K562 (cell line): ENCODE measurements around the gene IL1RN. TPM values are rescaled to one million over a fixed set of nuclear protein-coding genes. Genes with fewer than 3 reads are reported as not detected.

ENCODE experiments used
- BCOR ChIP-seq: fragments of 450-650 bp; IDR thresholded peaks from 2 replicates; pipeline ENCODE4 v1.6.1; 2016
- BHLHE40 ChIP-seq: IDR thresholded peaks from 2 replicates; pipeline ENCODE4 v1.6.1; 2011; ENCODE audit warnings: low read length, improper control_type of control experiment
- EHMT2 ChIP-seq: fragments of 450-650 bp; IDR thresholded peaks from 2 replicates; pipeline ENCODE4 v1.6.1; 2018; ENCODE audit warnings: antibody characterized with exemption
- FOSL1 ChIP-seq: fragments of 200-800 bp; sonication (Bioruptor generic); conservative IDR thresholded peaks from 2 replicates; pipeline ENCODE4 v1.6.1; 2016; ENCODE audit warnings: missing genetic modification characterization, missing compliant biosample characterization
- GTF2A2 ChIP-seq: IDR thresholded peaks from 2 replicates; pipeline ENCODE4 v1.6.1; 2016; ENCODE audit warnings: mild to moderate bottlenecking, missing genetic modification characterization, missing compliant biosample characterization
- HDAC2 ChIP-seq: fragments of 450-650 bp; IDR thresholded peaks from 2 replicates; pipeline ENCODE4 v1.6.1; 2016; ENCODE audit warnings: mild to moderate bottlenecking
- KAT7 ChIP-seq: sonication (generic); formaldehyde crosslinking; IDR thresholded peaks from 2 replicates; pipeline ENCODE4 v1.8.0; 2022; ENCODE audit warnings: missing genetic modification reagents, mild to moderate bottlenecking, borderline replicate concordance
- NCOA4 ChIP-seq: fragments of 450-650 bp; IDR thresholded peaks from 2 replicates; pipeline ENCODE4 v1.6.1; 2018; ENCODE audit warnings: mild to moderate bottlenecking; ENCODE audit not compliant: partially characterized antibody
- NFATC3 ChIP-seq: fragments of 450-650 bp; IDR thresholded peaks from 2 replicates; pipeline ENCODE4 v1.6.1; 2017; ENCODE audit warnings: mild to moderate bottlenecking
- PRPF4 ChIP-seq: fragments of 200-400 bp; formaldehyde crosslinking; IDR thresholded peaks from one replicate; pipeline ENCODE4 v1.6.1; 2017; ENCODE audit warnings: low read length, low read depth, mild to moderate bottlenecking; ENCODE audit not compliant: insufficient read depth, poor library complexity, severe bottlenecking
- RREB1 ChIP-seq: fragments of 250-450 bp; sonication (Bioruptor Pico); IDR thresholded peaks from 2 replicates; pipeline ENCODE4 v1.4.0; 2020
- SMC3 ChIP-seq: conservative IDR thresholded peaks from 2 replicates; pipeline ENCODE4 v1.6.1; 2011; ENCODE audit warnings: low read depth, low read length, improper control_type of control experiment; ENCODE audit not compliant: insufficient read depth
- SP2 ChIP-seq: IDR thresholded peaks from 2 replicates; pipeline ENCODE4 v1.6.1; 2011; ENCODE audit warnings: mild to moderate bottlenecking, low read depth, low read length, moderate library complexity; ENCODE audit not compliant: poor library complexity, severe bottlenecking; ENCODE audit errors: extremely low read depth
- TCF3 ChIP-seq: sonication (generic); formaldehyde crosslinking; IDR thresholded peaks from 2 replicates; pipeline ENCODE4 v1.4.0; 2020; ENCODE audit warnings: mild to moderate bottlenecking, missing genetic modification reagents
- TCFL5 ChIP-seq: fragments of 250-450 bp; sonication (Bioruptor Pico); conservative IDR thresholded peaks from 2 replicates; pipeline ENCODE4 v1.6.1; 2021; ENCODE audit warnings: mild to moderate bottlenecking, moderate library complexity, matching md5 sums
- TFE3 ChIP-seq: fragments of 450-650 bp; formaldehyde crosslinking; IDR thresholded peaks from 2 replicates; pipeline ENCODE4 v1.4.0; 2020; ENCODE audit warnings: mild to moderate bottlenecking, mixed read lengths
- VEZF1 ChIP-seq: fragments of 200-800 bp; sonication (Bioruptor generic); IDR thresholded peaks from 2 replicates; pipeline ENCODE4 v1.6.1; 2017; ENCODE audit warnings: missing genetic modification characterization, missing compliant biosample characterization
- ZFX ChIP-seq: sonication (generic); formaldehyde crosslinking; IDR thresholded peaks from 2 replicates; pipeline ENCODE4 v1.8.0; 2022; ENCODE audit warnings: mild to moderate bottlenecking, missing genetic modification reagents, moderate library complexity
- ZNF165 ChIP-seq: fragments of 250-450 bp; sonication (Bioruptor Pico); IDR thresholded peaks from 2 replicates; pipeline ENCODE4 v1.4.0; 2020; ENCODE audit warnings: borderline replicate concordance
- ZNF24 ChIP-seq: fragments of 450-650 bp; IDR thresholded peaks from 2 replicates; pipeline ENCODE4 v1.6.1; 2016
- ZNF766 ChIP-seq: fragments of 200-800 bp; sonication (Bioruptor generic); conservative IDR thresholded peaks from 2 replicates; pipeline ENCODE4 v1.6.1; 2016; ENCODE audit warnings: missing genetic modification characterization, missing compliant biosample characterization
- polyA plus RNA-seq, 8 experiments: library from polyadenylated mRNA; depleted of rRNA in 4 of 8; stranded (reverse) in 5 of 8; unstranded in 3 of 8; fragments of >200 nt; fragmentation: Nextera tagmentation in 2 of 8; fragmentation: Illumina TruSeq in 1 of 8; extraction: Ambion mirVana in 2 of 8; extraction: Trizol in 1 of 8; gene quantifications; 2 replicates each; pipeline versions ENCODE4 v1.2.1 to v1.2.3, GENCODE V29; 2011 to 2014; ENCODE audit warnings: inconsistent platforms in 1 of 8, missing spikeins in 1 of 8
- total RNA-seq, 7 experiments: library from RNA; depleted of rRNA in 6 of 7; stranded (reverse); fragments of >200 nt in 6 of 7; fragmentation: Illumina TruSeq in 2 of 7; extraction: Trizol in 2 of 7; gene quantifications; 2 replicates each; pipeline versions ENCODE4 v1.2.1 to v1.2.3, GENCODE V29; 2011 to 2021; ENCODE audit warnings: low replicate concordance in 1 of 7

Gene IL1RN
- total and polyA plus RNA-seq, 9 of the 15 experiments (the other 6 are each of a cell fraction or from before 2014, with no cell fraction given), result 0.13 TPM; not detected in 8

GRCh38 chr2:113124181-113124961 lies 3.0 kb upstream of the IL1RN start (continued):
- no peak for TF ChIP-seq RREB1 (CRISPR knock-in tag)
- peak; percentile 76 for TF ChIP-seq BHLHE40
- TF ChIP-seq NCOA4, result no peak
- TF ChIP-seq TCF3 (CRISPR knock-in tag), result no peak
- TF ChIP-seq ZNF24, result no peak
- no peak for TF ChIP-seq SMC3
- TF ChIP-seq EHMT2, result no peak
- peak; percentile 72 for TF ChIP-seq FOSL1 (tag)
- no peak for TF ChIP-seq TFE3 (CRISPR knock-in tag)
- no peak for TF ChIP-seq SP2
- TF ChIP-seq NFATC3, result no peak
- peak; percentile 70 for TF ChIP-seq VEZF1
- TF ChIP-seq HDAC2, result peak; percentile 61; the same call in 1 of the 2 replicates
- TF ChIP-seq ZFX (CRISPR knock-in tag), result no peak
- no peak for TF ChIP-seq ZNF766
- no peak for TF ChIP-seq TCFL5 (CRISPR knock-in tag)
- no peak for TF ChIP-seq ZNF165 (CRISPR knock-in tag)
- TF ChIP-seq KAT7 (CRISPR knock-in tag), result no peak
- no peak for TF ChIP-seq PRPF4
- TF ChIP-seq BCOR, result no peak
- TF ChIP-seq GTF2A2 (tag), result no peak
